ENCODE results near the gene HMCN1. TPM values are rescaled to one million over a fixed set of nuclear protein-coding genes. Genes with fewer than 3 reads are reported as not detected.

HMCN1 gene
- total RNA-seq, 1 donor from 2014 or later = 28.0 TPM

DNA sequence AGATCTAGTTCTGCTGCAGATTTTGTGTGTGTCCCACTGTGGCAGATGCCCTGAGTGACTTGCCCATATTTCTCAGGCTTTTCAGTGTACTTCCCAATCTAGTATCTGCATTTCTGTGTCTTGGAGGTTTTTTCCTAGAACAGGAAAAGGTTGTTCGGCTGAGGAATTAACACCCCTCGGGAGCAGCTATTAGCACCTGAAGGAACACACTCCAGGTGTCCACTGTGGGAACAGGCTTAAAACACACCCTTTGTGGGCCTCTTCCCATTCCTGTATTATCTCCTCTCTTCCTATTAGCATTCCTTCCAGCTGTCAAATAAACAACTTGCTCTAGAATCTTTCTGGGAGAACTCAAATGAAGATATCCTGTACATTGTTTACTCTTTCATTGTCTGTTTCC, 178.3 kb downstream of the HMCN1 start:
- H3K4me1 ChIP-seq = no peaks in the 10 kb centered on the region
- TF ChIP-seq CTCF (IDR thresholded peaks at IDR 0.05) = no peak
- H3K9me3 ChIP-seq = no peaks in the 10 kb centered on the region
- intact Hi-C loops (cut with DNase I) = no loop called here
- H3K36me3 ChIP-seq = no peaks in the 10 kb centered on the region
- H3K27ac ChIP-seq = no peak overlapping the region
- no peak for ATAC-seq
- H3K4me3 ChIP-seq = no peak overlapping the region
- no peak for DNase-seq
- no peaks in the 10 kb centered on the region for H3K27me3 ChIP-seq (ENCODE audit: low read depth)

DNA sequence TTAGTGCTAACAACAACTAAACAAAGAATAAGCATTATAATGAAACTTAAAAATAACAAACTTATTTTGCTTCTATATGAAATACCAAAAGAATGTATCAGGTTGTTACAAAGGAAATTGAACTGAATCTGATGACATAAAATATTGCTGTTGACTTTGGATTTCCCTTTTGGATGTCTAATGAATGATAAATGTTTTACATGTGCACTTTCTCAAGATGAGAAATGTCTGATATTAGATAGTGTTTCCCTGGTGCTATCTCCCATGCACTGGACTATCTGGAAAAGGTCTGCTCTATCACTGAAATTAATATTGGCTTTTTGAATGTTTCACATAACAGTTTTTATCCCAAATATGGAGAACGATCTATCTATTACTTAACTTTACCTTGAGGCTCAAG, 179.9 kb downstream of the HMCN1 start:
- no peak for TF ChIP-seq CTCF (IDR thresholded peaks at IDR 0.05)
- intact Hi-C loops (cut with DNase I) = no loop called here
- no peak for ATAC-seq

DNA sequence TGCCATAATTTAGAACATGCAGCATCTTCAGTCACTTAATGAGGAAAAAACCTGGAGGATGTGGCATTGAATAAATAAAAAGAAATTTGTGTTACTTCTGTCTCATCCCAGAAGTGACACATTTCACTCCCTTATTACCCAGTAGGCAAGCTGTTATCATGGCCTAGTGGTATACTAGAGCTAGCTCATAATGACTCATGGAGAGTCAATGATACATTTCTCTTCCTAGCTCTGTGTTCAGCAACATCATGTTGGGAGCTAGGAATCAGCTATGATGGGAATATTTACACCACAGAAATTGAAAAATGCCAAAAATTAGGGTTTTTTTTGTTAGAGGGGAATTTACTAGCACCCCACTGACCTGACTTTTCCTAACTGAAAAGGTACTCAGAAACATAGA, 182.7 kb downstream of the HMCN1 start:
- intact Hi-C loops (cut with DNase I) = no loop called here
- DNase-seq (no peak), ATAC-seq (no peak)
- Histone ChIP-seq H3K27me3 (ENCODE audit: low read depth) (no peaks in the 10 kb centered on the region), H3K9me3 (no peaks in the 10 kb centered on the region), H3K27ac (no peak overlapping the region), H3K36me3 (no peaks in the 10 kb centered on the region), H3K4me1 (no peaks in the 10 kb centered on the region), H3K4me3 (no peak overlapping the region)
- TF ChIP-seq CTCF (IDR thresholded peaks at IDR 0.05) = no peak

More for the DNA sequence above, 179.9 kb downstream of the HMCN1 start:
- DNase-seq = no peak
- Histone ChIP-seq H3K36me3 (no peaks in the 10 kb centered on the region), H3K27ac (no peak overlapping the region), H3K4me3 (no peak overlapping the region), H3K9me3 (no peaks in the 10 kb centered on the region), H3K4me1 (no peaks in the 10 kb centered on the region), H3K27me3 (ENCODE audit: low read depth) (no peaks in the 10 kb centered on the region)

- ATAC-seq (peak; percentile 56 to 67), DNase-seq (no peak)
- intact Hi-C loops (cut with DNase I) = no loop called here
- Histone ChIP-seq H3K4me1 (no peaks in the 10 kb centered on the region), H3K27ac (no peak overlapping the region), H3K36me3 (no peaks in the 10 kb centered on the region), H3K9me3 (no peaks in the 10 kb centered on the region), H3K4me3 (no peak overlapping the region), H3K27me3 (ENCODE audit: low read depth) (no peaks in the 10 kb centered on the region)
- TF ChIP-seq CTCF (IDR thresholded peaks at IDR 0.05) = no peak
These were observed 183.5 kb downstream of the HMCN1 start for GRCh38 chr1:185917646-185918045.

GRCh38 chr1:185920602-185921001, 186.4 kb downstream of the HMCN1 start:
- Histone ChIP-seq H3K4me3 (no peak overlapping the region), H3K36me3 (no peaks in the 10 kb centered on the region), H3K4me1 (no peaks in the 10 kb centered on the region), H3K27me3 (ENCODE audit: low read depth) (no peaks in the 10 kb centered on the region), H3K9me3 (no peaks in the 10 kb centered on the region), H3K27ac (no peak overlapping the region)
- DNase-seq (no peak), ATAC-seq (peak in 1 of 2 donors; percentile 49)
- intact Hi-C loops (cut with DNase I) = no loop called here
- TF ChIP-seq CTCF (IDR thresholded peaks at IDR 0.05) = no peak

- H3K27ac ChIP-seq = no peak overlapping the region
- ATAC-seq (no peak), DNase-seq (no peak)
- no peaks in the 10 kb centered on the region for H3K36me3 ChIP-seq
- H3K9me3 ChIP-seq = no peaks in the 10 kb centered on the region
- no peaks in the 10 kb centered on the region for H3K4me1 ChIP-seq
- H3K4me3 ChIP-seq = no peak overlapping the region
- TF ChIP-seq CTCF (IDR thresholded peaks at IDR 0.05) = no peak
- H3K27me3 ChIP-seq (ENCODE audit: low read depth) = no peaks in the 10 kb centered on the region
- intact Hi-C loops (cut with DNase I) = no loop called here
These were observed 187.4 kb downstream of the HMCN1 start for GRCh38 chr1:185921636-185922035.
